ENCODE results near the gene CUX1.

Gene CUX1, protein sequence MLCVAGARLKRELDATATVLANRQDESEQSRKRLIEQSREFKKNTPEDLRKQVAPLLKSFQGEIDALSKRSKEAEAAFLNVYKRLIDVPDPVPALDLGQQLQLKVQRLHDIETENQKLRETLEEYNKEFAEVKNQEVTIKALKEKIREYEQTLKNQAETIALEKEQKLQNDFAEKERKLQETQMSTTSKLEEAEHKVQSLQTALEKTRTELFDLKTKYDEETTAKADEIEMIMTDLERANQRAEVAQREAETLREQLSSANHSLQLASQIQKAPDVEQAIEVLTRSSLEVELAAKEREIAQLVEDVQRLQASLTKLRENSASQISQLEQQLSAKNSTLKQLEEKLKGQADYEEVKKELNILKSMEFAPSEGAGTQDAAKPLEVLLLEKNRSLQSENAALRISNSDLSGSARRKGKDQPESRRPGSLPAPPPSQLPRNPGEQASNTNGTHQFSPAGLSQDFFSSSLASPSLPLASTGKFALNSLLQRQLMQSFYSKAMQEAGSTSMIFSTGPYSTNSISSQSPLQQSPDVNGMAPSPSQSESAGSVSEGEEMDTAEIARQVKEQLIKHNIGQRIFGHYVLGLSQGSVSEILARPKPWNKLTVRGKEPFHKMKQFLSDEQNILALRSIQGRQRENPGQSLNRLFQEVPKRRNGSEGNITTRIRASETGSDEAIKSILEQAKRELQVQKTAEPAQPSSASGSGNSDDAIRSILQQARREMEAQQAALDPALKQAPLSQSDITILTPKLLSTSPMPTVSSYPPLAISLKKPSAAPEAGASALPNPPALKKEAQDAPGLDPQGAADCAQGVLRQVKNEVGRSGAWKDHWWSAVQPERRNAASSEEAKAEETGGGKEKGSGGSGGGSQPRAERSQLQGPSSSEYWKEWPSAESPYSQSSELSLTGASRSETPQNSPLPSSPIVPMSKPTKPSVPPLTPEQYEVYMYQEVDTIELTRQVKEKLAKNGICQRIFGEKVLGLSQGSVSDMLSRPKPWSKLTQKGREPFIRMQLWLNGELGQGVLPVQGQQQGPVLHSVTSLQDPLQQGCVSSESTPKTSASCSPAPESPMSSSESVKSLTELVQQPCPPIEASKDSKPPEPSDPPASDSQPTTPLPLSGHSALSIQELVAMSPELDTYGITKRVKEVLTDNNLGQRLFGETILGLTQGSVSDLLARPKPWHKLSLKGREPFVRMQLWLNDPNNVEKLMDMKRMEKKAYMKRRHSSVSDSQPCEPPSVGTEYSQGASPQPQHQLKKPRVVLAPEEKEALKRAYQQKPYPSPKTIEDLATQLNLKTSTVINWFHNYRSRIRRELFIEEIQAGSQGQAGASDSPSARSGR (N-terminal part only)
- long read RNA-seq, transcript CUX1-202 (23 exons, 2,931 nt): major isoform, 10 of 50 reads
- long read RNA-seq, transcript CUX1-206 (23 exons, 3,026 nt): minor isoform, 5 of 50 reads
- long read RNA-seq, partial matches to known transcripts: 7 of 50 reads
- long read RNA-seq, other reads (novel, unspliced or antisense): 26 of 50 reads

- DNase-seq (ENCODE audit: low read depth in 1 of 2, low spot score in 1 of 2): peak in 1 of 2 experiments; percentile 52
- H3K4me3 ChIP-seq (replicated peaks; ENCODE audit: insufficient read depth, low read length): peak within 1 kb of the TSS; percentile 77
- peak; percentile 15; the same call in 1 of the 2 replicates for TF ChIP-seq SPI1 (IDR thresholded peaks at IDR 0.05; ENCODE audit: borderline replicate concordance, low read depth)
- TF ChIP-seq POLR2AphosphoS5 (IDR thresholded peaks at IDR 0.05; ENCODE audit: low read depth): no peak
- H3K27me3 ChIP-seq (ENCODE audit: insufficient read depth, poor library complexity, severe bottlenecking): no peaks in the 10 kb centered on the region
- peak within 1 kb of the TSS; percentile 77 for H3K27ac ChIP-seq (replicated peaks)
Measured at GRCh38 chr7:101817471-101818286, at the start of gene CUX1. Gene CUX1, plus strand, starts transcription at chr7:101817626. Its CDS starts 14 bp downstream, at chr7:101817640.

DNA sequence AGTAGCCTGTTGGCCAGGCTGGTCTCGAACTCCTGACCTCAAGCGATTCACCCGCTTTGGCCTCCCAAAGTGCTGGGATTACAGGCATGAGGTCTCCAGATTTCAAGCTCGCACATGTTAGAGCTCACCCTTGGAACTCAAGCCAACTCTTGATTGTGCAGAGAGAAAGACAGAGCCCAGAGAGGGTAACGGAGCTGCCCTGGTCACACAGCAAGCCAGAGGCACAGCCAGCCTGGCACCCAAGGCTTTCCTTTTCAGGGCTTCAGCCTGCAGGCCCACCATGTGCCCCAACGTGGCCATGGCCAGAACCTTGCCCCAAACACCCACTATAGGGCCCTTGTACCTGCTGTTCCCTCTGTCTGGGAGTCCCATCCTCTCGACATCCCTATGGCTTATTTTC is 49.1 kb upstream of the CUX1 start:
- no peak overlapping the region for H3K4me3 ChIP-seq (replicated peaks; ENCODE audit: insufficient read depth, low read length)
- no peak overlapping the region for H3K27ac ChIP-seq (replicated peaks)
- TF ChIP-seq SPI1 (IDR thresholded peaks at IDR 0.05; ENCODE audit: borderline replicate concordance, low read depth) (no peak), POLR2AphosphoS5 (IDR thresholded peaks at IDR 0.05; ENCODE audit: low read depth) (no peak), GABPA (IDR thresholded peaks at IDR 0.05; ENCODE audit: low read depth) (no peak)
- TF ChIP-seq, protein P1, sequence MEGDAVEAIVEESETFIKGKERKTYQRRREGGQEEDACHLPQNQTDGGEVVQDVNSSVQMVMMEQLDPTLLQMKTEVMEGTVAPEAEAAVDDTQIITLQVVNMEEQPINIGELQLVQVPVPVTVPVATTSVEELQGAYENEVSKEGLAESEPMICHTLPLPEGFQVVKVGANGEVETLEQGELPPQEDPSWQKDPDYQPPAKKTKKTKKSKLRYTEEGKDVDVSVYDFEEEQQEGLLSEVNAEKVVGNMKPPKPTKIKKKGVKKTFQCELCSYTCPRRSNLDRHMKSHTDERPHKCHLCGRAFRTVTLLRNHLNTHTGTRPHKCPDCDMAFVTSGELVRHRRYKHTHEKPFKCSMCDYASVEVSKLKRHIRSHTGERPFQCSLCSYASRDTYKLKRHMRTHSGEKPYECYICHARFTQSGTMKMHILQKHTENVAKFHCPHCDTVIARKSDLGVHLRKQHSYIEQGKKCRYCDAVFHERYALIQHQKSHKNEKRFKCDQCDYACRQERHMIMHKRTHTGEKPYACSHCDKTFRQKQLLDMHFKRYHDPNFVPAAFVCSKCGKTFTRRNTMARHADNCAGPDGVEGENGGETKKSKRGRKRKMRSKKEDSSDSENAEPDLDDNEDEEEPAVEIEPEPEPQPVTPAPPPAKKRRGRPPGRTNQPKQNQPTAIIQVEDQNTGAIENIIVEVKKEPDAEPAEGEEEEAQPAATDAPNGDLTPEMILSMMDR (IDR thresholded peaks at IDR 0.05; ENCODE audit: insufficient read depth, low read length): no peak
- TF ChIP-seq, protein P2, sequence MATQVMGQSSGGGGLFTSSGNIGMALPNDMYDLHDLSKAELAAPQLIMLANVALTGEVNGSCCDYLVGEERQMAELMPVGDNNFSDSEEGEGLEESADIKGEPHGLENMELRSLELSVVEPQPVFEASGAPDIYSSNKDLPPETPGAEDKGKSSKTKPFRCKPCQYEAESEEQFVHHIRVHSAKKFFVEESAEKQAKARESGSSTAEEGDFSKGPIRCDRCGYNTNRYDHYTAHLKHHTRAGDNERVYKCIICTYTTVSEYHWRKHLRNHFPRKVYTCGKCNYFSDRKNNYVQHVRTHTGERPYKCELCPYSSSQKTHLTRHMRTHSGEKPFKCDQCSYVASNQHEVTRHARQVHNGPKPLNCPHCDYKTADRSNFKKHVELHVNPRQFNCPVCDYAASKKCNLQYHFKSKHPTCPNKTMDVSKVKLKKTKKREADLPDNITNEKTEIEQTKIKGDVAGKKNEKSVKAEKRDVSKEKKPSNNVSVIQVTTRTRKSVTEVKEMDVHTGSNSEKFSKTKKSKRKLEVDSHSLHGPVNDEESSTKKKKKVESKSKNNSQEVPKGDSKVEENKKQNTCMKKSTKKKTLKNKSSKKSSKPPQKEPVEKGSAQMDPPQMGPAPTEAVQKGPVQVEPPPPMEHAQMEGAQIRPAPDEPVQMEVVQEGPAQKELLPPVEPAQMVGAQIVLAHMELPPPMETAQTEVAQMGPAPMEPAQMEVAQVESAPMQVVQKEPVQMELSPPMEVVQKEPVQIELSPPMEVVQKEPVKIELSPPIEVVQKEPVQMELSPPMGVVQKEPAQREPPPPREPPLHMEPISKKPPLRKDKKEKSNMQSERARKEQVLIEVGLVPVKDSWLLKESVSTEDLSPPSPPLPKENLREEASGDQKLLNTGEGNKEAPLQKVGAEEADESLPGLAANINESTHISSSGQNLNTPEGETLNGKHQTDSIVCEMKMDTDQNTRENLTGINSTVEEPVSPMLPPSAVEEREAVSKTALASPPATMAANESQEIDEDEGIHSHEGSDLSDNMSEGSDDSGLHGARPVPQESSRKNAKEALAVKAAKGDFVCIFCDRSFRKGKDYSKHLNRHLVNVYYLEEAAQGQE (IDR thresholded peaks at IDR 0.05; ENCODE audit: insufficient replicate concordance, low read depth): no peak
- no peak for DNase-seq (ENCODE audit: low read depth in 1 of 2, low spot score in 1 of 2)
- no peaks in the 10 kb centered on the region for H3K27me3 ChIP-seq (ENCODE audit: insufficient read depth, poor library complexity, severe bottlenecking)

- no peaks in the 10 kb centered on the region for H3K27me3 ChIP-seq (ENCODE audit: insufficient read depth, poor library complexity, severe bottlenecking)
- TF ChIP-seq GABPA (IDR thresholded peaks at IDR 0.05; ENCODE audit: low read depth): no peak
- H3K27ac ChIP-seq (replicated peaks): no peak overlapping the region
- no peak for DNase-seq (ENCODE audit: low read depth in 1 of 2, low spot score in 1 of 2)
- H3K4me3 ChIP-seq (replicated peaks; ENCODE audit: insufficient read depth, low read length): no peak overlapping the region
Measured at GRCh38 chr7:101770466-101770865, 47.0 kb upstream of the CUX1 start.

GRCh38 chr7:101772508-101773211 is 44.8 kb upstream of the CUX1 start:
- TF ChIP-seq GABPA (IDR thresholded peaks at IDR 0.05; ENCODE audit: low read depth): no peak
- TF ChIP-seq, protein P2 (IDR thresholded peaks at IDR 0.05; ENCODE audit: insufficient replicate concordance, low read depth): no peak
- no peak for TF ChIP-seq SPI1 (IDR thresholded peaks at IDR 0.05; ENCODE audit: borderline replicate concordance, low read depth)
- no peak for TF ChIP-seq POLR2AphosphoS5 (IDR thresholded peaks at IDR 0.05; ENCODE audit: low read depth)
- TF ChIP-seq, protein P1 (IDR thresholded peaks at IDR 0.05; ENCODE audit: insufficient read depth, low read length): no peak
- no peak for DNase-seq (ENCODE audit: low read depth in 1 of 2, low spot score in 1 of 2)
- Histone ChIP-seq H3K4me3 (replicated peaks; ENCODE audit: insufficient read depth, low read length) (no peak overlapping the region), H3K27ac (replicated peaks) (no peak overlapping the region), H3K27me3 (ENCODE audit: insufficient read depth, poor library complexity, severe bottlenecking) (no peaks in the 10 kb centered on the region)

Measured in HL-60 (cell line).